GM18519 (cell line): ENCODE results near the gene TMEM125.
A peak's percentile ranks its signal among the peaks of the same experiment; 100 is the strongest.

ENCODE experiments used
- ATAC-seq: cut with Tn5 transposase; IDR thresholded peaks from one replicate; pipeline ENCODE4 v1.9.1; 2021; ENCODE audit warnings: mild to moderate bottlenecking, moderate library complexity; ENCODE audit not compliant: unreplicated experiment, low FRiP score

Gene TMEM125

GRCh38 chr1:43269627-43270375, at the start of gene TMEM125:
Gene TMEM125, plus strand, starts transcription at chr1:43269983. Its CDS starts 2,740 bp downstream, at chr1:43272723.
- ATAC-seq, result no peak

GRCh38 chr1:43220905-43221778, 48.6 kb upstream of the TMEM125 start:
- ATAC-seq, result peak; percentile 58

- no peak for ATAC-seq
Observed at GRCh38 chr1:43221797-43222196, 48.0 kb upstream of the TMEM125 start.

- no peak for ATAC-seq
Observed at GRCh38 chr1:43222879-43223278, 46.9 kb upstream of the TMEM125 start.

GRCh38 chr1:43225168-43225567, 44.6 kb upstream of the TMEM125 start:
- no peak for ATAC-seq

GRCh38 chr1:43227143-43227764, 42.5 kb upstream of the TMEM125 start:
- no peak for ATAC-seq

GRCh38 chr1:43229826-43230780, 39.7 kb upstream of the TMEM125 start:
- no peak for ATAC-seq

GRCh38 chr1:43232074-43232473, 37.7 kb upstream of the TMEM125 start:
- no peak for ATAC-seq

- no peak for ATAC-seq
Observed at GRCh38 chr1:43232482-43232881, 37.3 kb upstream of the TMEM125 start.

- no peak for ATAC-seq
Observed at GRCh38 chr1:43233631-43234030, 36.2 kb upstream of the TMEM125 start.

GRCh38 chr1:43234267-43234666, 35.5 kb upstream of the TMEM125 start:
- ATAC-seq, result no peak

- ATAC-seq, result no peak
Observed at GRCh38 chr1:43235040-43235439, 34.7 kb upstream of the TMEM125 start.

- no peak for ATAC-seq
Observed at GRCh38 chr1:43235451-43236121, 34.2 kb upstream of the TMEM125 start.

GRCh38 chr1:43237121-43237520, 32.7 kb upstream of the TMEM125 start:
- ATAC-seq, result no peak

GRCh38 chr1:43238085-43238484, 31.7 kb upstream of the TMEM125 start:
- no peak for ATAC-seq

GRCh38 chr1:43238991-43239469, 30.8 kb upstream of the TMEM125 start:
- ATAC-seq, result no peak

GRCh38 chr1:43239484-43239883, 30.3 kb upstream of the TMEM125 start:
- no peak for ATAC-seq

GRCh38 chr1:43241413-43241836, 28.4 kb upstream of the TMEM125 start:
- ATAC-seq, result no peak

GRCh38 chr1:43243299-43243698, 26.5 kb upstream of the TMEM125 start:
- no peak for ATAC-seq
